Measurements from ENCODE around the gene PSME2.
"Not testable (repeated sequence)": the region's sequence is repeated elsewhere in the genome, so short reads cannot be mapped to it uniquely, and the experiment has no call there.

Gene PSME2

DNA sequence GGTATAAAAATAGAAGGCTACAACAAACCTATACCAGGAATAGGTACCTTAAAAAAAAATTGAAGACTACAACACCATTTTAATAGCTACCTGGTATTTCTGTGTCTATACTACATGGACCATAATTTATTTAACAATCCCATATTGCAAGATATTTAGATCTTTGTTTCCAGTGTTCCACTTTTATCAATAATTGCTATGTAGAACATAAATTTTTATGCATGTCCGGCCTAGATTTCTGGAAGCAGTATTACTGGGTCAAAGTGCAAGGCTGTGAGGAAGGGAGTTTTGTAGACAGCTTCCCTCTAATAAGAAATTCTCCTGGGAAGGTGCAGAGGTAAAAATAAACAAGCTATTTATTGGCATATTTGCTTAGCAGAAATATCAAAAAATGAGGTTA lies 35.9 kb downstream of the PSME2 start:
- no peak for FAIRE-seq

DNA sequence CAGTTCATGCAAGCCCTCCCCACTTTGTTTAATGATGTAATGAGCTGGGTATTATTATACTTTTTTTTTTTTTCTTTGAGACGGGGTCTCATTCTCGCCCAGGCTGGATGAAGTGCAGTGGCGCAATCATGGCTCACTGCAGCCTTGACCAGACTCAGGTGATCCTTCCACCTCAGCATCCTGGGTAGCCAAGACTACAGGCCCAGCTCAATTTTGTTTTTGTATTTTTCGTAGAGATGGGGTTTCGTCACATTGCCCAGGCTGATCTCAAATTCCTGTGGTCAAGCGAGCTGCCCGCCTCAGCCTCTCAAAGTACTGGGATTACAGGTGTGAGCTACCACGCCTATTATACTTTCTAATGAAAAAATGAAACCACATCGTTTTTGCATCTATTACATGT lies 36.4 kb downstream of the PSME2 start:
- FAIRE-seq: no peak

- FAIRE-seq: no peak
Measured at GRCh38 chr14:24108336-24108874, 38.0 kb downstream of the PSME2 start.

DNA sequence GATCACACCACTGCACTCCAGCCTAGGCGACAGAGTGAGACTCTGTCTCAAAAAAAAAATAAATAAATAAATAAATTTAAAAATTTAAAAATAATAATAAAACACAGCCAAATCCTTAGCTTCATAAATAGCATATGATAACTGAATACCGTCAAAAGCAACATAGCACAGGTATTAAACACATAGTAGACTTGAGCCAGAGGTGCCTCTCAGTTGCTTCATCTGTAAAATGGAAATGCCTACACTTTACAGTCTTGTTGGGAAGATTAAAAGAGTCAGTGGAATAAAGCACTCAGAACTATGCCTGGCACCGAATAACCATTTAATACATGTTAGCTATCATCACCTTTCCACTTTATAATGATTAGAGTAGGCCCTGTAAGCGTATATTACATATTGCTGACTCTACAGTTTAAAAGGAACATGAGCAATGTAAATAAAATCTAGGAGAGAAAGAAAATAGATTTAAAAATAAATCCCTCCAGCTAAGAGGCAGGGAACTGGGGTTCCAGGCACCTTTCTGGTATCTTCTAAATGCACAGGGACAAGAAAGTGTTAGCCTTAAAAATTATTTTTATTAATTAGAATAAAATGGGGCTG lies 39.6 kb downstream of the PSME2 start:
- FAIRE-seq: no peak

GRCh38 chr14:24105609-24106239 lies 40.7 kb downstream of the PSME2 start:
- not testable (repeated sequence) for FAIRE-seq

DNA sequence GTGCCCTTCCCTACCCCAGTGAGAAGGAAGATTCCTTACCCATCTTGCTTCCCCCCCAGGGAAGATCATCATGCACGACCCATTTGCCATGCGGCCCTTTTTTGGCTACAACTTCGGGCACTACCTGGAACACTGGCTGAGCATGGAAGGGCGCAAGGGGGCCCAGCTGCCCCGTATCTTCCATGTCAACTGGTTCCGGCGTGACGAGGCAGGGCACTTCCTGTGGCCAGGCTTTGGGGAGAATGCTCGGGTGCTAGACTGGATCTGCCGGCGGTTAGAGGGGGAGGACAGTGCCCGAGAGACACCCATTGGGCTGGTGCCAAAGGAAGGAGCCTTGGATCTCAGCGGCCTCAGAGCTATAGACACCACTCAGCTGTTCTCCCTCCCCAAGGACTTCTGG lies 43.0 kb downstream of the PSME2 start:
- FAIRE-seq: no peak

DNA sequence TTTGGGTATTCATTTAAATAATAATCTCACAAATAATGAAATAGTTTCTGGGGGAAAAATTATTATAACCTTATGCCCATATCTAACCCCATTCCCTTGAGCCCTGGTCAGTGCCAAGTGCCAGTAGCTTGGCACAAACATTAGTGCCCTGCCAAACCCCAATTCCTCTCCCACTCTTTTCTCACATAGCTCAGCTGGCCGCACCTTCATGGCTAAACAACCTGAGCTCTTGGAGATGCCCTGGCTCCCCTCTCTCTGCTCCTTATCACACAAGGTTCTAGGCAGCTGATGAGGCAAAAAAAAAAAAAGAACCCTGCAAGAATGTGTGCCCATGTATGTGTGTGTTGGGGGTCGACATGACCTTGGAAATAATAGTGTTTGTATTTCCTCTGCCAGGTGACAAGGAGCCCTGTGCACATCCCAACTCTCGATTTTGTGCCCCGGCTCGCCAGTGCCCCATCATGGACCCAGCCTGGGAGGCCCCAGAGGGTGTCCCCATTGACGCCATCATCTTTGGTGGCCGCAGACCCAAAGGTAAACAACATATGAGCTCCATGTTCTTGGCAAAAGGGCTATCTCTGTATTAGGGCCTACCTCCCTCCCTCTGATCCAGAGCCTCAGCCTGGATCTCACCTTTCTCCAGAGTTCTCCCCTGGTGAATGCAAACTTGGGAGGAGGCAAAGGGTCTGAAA lies 43.9 kb downstream of the PSME2 start:
- FAIRE-seq: no peak

DNA sequence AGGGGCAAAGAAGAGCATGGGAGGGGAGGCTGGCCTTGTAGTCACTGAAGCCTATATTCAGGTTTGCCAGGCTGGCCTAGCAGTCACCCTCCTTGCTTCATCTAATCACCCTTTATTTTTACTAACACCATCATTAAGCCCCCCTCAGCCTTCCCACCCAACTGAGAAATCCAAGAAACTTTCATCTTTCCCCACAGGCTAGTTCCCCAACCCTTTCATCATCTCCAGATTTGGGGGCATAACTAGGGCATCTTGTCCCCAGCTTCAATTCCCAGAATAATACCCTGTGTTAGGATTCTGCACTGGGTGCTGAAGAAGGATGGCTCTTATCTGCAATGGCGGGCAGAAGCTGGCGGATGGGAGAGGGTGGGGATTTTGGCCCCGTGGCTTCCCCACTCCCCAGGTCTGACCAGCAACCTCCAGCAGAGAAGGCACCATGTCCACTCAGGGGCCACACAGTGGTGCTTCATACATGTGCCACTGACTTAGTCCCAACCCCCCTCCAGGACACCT lies 45.4 kb downstream of the PSME2 start:
- no peak for FAIRE-seq

- no peak for FAIRE-seq
Measured at GRCh38 chr14:24100197-24100981, 46.0 kb downstream of the PSME2 start.

- FAIRE-seq: no peak
Measured at GRCh38 chr14:24098927-24099813, 47.2 kb downstream of the PSME2 start.

- FAIRE-seq: no peak
Measured at GRCh38 chr14:24098229-24098926, 48.0 kb downstream of the PSME2 start.

DNA sequence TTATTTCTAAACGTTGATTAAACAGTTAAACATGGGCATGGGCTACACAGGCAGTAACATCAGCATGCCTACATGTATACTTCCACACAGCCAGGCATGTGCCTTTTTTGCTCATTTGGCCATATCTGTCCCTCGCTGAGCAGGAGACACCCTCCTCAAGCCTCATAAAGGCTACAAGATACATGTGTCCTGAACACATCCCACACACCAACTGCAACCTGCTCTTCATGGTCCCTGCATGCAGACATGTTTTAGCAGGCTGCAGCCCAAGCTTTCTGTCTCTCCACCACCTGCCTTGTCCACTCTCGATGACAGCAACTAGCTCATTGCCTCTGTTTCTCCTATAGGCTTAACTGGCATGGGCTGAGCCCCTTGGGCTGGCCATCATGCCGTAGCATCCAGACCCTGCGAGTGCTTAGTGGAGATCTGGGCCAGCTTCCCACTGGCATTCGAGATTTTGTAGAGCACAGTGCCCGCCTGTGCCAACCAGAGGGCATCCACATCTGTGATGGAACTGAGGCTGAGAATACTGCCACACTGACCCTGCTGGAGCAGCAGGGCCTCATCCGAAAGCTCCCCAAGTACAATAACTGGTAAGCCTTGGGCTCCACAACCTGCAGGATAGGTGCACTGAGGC lies 49.7 kb downstream of the PSME2 start:
- FAIRE-seq: no peak

GRCh38 chr14:24095271-24096068 lies 50.9 kb downstream of the PSME2 start:
- FAIRE-seq: no peak

DNA sequence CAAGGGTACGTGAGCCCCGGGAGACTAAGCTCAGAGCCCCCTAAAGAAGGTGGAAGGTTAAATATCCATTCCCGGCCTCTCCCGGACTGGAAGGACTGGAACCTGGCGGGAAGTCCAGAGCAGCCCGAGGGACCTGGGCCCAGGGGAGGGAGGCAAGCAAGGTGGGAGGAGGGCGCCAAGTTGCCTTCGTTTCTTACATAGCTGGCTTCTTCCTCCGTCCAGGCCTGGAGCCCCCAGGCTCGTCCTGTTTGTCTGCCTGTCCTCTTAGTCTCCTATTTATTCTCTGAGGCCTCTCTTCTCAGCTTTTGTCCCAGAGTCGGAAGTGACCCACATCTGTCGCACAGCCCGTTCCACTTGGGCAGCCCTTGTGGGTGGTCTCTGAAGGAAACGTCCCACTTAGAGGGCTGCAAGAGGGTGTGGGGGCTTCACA lies 51.6 kb downstream of the PSME2 start:
- no peak for FAIRE-seq

DNA sequence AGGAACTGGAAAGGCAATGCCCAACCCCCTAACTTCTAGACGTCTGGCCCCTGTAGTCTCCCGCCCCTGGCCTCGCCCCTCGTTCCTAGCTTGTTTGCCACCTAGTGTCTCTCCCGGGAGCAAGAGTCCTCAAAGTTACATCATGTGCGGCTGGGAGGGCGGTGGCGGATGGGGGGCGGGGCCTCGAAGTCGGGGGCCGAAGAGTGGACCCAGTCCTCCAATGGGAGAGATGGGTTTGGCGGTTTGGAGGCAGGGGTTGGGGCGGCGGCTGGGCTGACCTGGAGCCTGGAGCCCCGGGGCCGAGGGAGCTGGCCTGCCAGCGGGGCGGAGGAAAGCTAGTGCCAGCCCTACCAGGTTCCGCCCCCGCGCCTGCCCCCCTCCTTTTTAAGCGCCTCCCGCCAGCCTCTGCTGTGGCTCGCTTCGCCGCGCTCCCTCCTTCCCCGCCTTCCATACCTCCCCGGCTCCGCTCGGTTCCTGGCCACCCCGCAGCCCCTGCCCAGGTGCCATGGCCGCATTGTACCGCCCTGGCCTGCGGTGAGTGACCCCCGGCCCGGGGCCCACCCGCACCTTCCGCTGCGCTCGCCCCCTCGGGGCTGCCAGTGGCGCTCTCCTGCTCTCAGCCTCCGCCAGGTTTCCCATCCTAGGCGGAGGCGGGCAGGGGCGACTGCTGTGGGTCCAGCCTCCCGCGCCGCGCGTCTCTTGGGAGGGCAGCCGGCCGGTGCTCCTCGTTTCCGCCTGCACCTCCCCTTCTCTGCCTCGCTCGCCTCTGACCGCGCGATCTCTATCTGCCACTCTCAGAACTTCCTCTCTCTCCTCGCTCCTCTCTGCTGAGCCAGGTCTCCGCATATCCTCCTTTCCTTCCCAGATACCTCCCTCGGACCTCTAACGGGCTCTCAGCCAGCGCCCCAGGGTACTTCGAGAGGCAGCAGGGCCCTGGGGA lies 52.2 kb downstream of the PSME2 start, which contains the start of gene PCK2:
TSS of gene PCK2 (plus strand) at position 411 of the 940 bp plus-strand sequence. CDS start at position 506, 95 bp downstream.
- FAIRE-seq: no peak
